Measurements from ENCODE around the gene GPR39.

DNA sequence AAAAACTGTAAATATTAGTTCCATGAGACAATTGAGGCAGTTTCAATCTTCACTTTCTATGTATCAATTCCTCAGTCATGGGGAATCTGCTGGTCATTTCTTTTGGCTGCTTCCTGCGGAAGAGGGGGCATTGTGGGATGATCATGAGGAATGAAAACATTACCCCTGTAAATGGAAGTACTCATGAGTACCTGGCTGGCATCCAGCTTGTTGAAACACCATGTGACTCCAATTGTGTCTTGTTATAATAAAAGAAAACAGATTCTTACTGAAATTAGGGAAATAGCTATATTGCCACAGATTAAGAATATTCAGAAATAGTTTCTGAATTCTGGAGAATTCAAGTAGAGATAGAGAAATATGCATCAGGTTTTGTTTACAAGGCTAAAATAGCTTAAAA, 41.6 kb upstream of the GPR39 start:
- TF ChIP-seq, protein P1, sequence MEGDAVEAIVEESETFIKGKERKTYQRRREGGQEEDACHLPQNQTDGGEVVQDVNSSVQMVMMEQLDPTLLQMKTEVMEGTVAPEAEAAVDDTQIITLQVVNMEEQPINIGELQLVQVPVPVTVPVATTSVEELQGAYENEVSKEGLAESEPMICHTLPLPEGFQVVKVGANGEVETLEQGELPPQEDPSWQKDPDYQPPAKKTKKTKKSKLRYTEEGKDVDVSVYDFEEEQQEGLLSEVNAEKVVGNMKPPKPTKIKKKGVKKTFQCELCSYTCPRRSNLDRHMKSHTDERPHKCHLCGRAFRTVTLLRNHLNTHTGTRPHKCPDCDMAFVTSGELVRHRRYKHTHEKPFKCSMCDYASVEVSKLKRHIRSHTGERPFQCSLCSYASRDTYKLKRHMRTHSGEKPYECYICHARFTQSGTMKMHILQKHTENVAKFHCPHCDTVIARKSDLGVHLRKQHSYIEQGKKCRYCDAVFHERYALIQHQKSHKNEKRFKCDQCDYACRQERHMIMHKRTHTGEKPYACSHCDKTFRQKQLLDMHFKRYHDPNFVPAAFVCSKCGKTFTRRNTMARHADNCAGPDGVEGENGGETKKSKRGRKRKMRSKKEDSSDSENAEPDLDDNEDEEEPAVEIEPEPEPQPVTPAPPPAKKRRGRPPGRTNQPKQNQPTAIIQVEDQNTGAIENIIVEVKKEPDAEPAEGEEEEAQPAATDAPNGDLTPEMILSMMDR (IDR thresholded peaks at IDR 0.05) = no peak
- TF ChIP-seq EP300 (IDR thresholded peaks at IDR 0.05) = no peak

All from upper lobe of left lung (tissue), 4 donors.